HL-60 (cell line): Measurements from ENCODE around the gene GREB1.

Experiments used
- CTCF ChIP-seq: IDR thresholded peaks from one replicate; pipeline ENCODE4 v1.5.1; 2011; ENCODE audit warnings: low read length, control low read depth, inconsistent platforms; ENCODE audit not compliant: insufficient read depth
- GABPA ChIP-seq: IDR thresholded peaks from 2 replicates; pipeline ENCODE4 v1.6.1; 2012; ENCODE audit warnings: low read depth
- POLR2AphosphoS5 ChIP-seq: IDR thresholded peaks from 2 replicates; pipeline ENCODE4 v1.6.1; 2012; ENCODE audit warnings: low read depth
- REST ChIP-seq: IDR thresholded peaks from 2 replicates; pipeline ENCODE4 v1.6.1; 2012; ENCODE audit warnings: low read depth; ENCODE audit not compliant: insufficient replicate concordance
- SPI1 ChIP-seq: IDR thresholded peaks from 2 replicates; pipeline ENCODE4 v1.6.1; 2012; ENCODE audit warnings: low read depth, mild to moderate bottlenecking, borderline replicate concordance

DNA sequence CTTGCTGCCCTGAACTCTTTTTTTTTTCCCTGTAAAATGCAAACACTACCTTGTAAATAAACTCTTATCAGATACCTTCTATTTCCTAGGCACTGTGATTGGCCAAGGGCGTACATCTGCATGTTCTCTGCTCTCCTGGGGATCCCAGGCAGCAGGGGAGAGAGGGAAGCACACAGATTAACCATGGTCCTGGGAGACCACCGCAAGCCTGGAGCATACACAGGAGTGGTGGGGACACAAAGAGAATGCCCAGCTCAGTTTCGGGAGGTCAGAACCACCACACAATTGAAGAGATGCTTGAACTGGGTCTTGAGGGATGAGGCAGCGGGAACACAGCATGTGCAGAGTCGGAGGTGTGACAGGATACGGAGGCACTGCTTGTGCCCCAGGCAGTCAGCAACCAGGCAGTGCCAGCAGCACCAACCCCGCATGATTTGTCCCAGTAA is 2.1 kb downstream of the GREB1 start:
- no peak for TF ChIP-seq CTCF
- TF ChIP-seq REST, result no peak
- no peak for TF ChIP-seq GABPA
- TF ChIP-seq POLR2AphosphoS5, result no peak
- no peak for TF ChIP-seq SPI1
